Fibroblast of lung (primary cell): ENCODE results near the gene UBAC1. TPM values are rescaled to one million over a fixed set of nuclear protein-coding genes. Genes with fewer than 3 reads are reported as not detected.
A peak's percentile ranks its signal among the peaks of the same experiment; 100 is the strongest.

ENCODE experiments used
- DNase-seq, 2 donors: peaks; one replicate each; pipeline versions ENCODE4 v3.0.0 to v3.0.0-alpha.2; 2010; ENCODE audit warnings: low read depth in 2 of 2
- H2AFZ ChIP-seq: 2 replicates; pipeline ENCODE4 v1.5.1; 2012; ENCODE audit warnings: low read length, control low read depth, inconsistent platforms
- H3K27ac ChIP-seq: 2 replicates; pipeline ENCODE4 v1.5.1; 2011; ENCODE audit warnings: low read length, control low read depth; ENCODE audit not compliant: insufficient read depth
- H3K27me3 ChIP-seq: 2 replicates; pipeline ENCODE4 v1.5.1; 2011; ENCODE audit warnings: mild to moderate bottlenecking, low read length; ENCODE audit not compliant: control insufficient read depth, insufficient read depth
- H3K36me3 ChIP-seq: 2 replicates; pipeline ENCODE4 v1.5.1; 2011; ENCODE audit warnings: low read length; ENCODE audit not compliant: control insufficient read depth, insufficient read depth
- H3K4me1 ChIP-seq: 2 replicates; pipeline ENCODE4 v1.5.1; 2011; ENCODE audit warnings: low read length; ENCODE audit not compliant: control insufficient read depth, insufficient read depth; ENCODE audit errors: extremely low read depth
- H3K4me2 ChIP-seq: 2 replicates; pipeline ENCODE4 v1.5.1; 2011; ENCODE audit warnings: low read length, control low read depth; ENCODE audit not compliant: insufficient read depth; ENCODE audit errors: extremely low read depth
- H3K4me3 ChIP-seq, 4 experiments: fragments of 200-600 bp in 1 of 4; sonication (generic) in 1 of 4; replicated peaks in 1 of 4; 2 replicates each; pipeline ENCODE4 v1.5.1; 2011 to 2016; ENCODE audit warnings: low read length in 4 of 4, low read depth in 3 of 4, mild to moderate bottlenecking in 3 of 4, control low read depth in 2 of 4, inconsistent platforms in 1 of 4, mixed read lengths in 1 of 4; ENCODE audit not compliant: insufficient read depth in 1 of 4; ENCODE audit errors: control extremely low read depth in 1 of 4
- H3K79me2 ChIP-seq: 2 replicates; pipeline ENCODE4 v1.5.1; 2012; ENCODE audit warnings: mild to moderate bottlenecking, low read length, inconsistent platforms; ENCODE audit not compliant: control insufficient read depth, insufficient read depth
- H3K9ac ChIP-seq: 2 replicates; pipeline ENCODE4 v1.5.1; 2011; ENCODE audit warnings: mild to moderate bottlenecking, low read length, control low read depth; ENCODE audit not compliant: insufficient read depth
- H3K9me3 ChIP-seq: 2 replicates; pipeline ENCODE4 v1.5.1; 2012; ENCODE audit warnings: low read depth, low read length; ENCODE audit not compliant: control insufficient read depth, insufficient read depth
- H4K20me1 ChIP-seq: 2 replicates; pipeline ENCODE4 v1.5.1; 2011; ENCODE audit warnings: low read length; ENCODE audit not compliant: control insufficient read depth, insufficient read depth; ENCODE audit errors: extremely low read depth
- CTCF ChIP-seq, 2 donors: IDR thresholded peaks in 1 of 2; conservative IDR thresholded peaks in 1 of 2; 1 replicate in 1 of 2; 2 replicates in 1 of 2; pipeline ENCODE4 v1.5.1; 2011 to 2012; ENCODE audit warnings: low read length in 2 of 2, control low read depth in 1 of 2, inconsistent platforms in 1 of 2, low read depth in 1 of 2, mild to moderate bottlenecking in 1 of 2
- EZH2 ChIP-seq: IDR thresholded peaks from 2 replicates; pipeline ENCODE4 v1.5.1; 2012; ENCODE audit warnings: low read length, control low read depth, mild to moderate bottlenecking; ENCODE audit errors: missing control alignments
- polyA plus RNA-seq, 2 donors: library from polyadenylated mRNA; depleted of rRNA in 1 of 2; stranded (reverse) in 1 of 2; unstranded in 1 of 2; fragments of >200 nt; gene quantifications; 2 replicates each; pipeline ENCODE4 v1.2.1, GENCODE V29; 2011 to 2012; ENCODE audit warnings: missing spikeins in 1 of 2
- total RNA-seq: library from RNA; depleted of rRNA; stranded (reverse); fragments of >200 nt; gene quantifications from 2 replicates; pipeline ENCODE4 v1.2.1, GENCODE V29; 2014

The UBAC1 gene
- total and polyA plus RNA-seq, 2 donors (not counting 1 experiment from before 2014, with no cell fraction given) = 26.8 to 30.6 TPM

- Histone ChIP-seq H3K4me2 (no peak overlapping the region), H3K9me3 (no peaks in the 10 kb centered on the region), H3K4me1 (peaks cover 15% of the 10 kb centered on the region), H3K27ac (no peak overlapping the region), H3K4me3 (no peak overlapping the region), H2AFZ (no peak overlapping the region), H4K20me1 (no peaks in the 10 kb centered on the region), H3K27me3 (no peaks in the 10 kb centered on the region), H3K79me2 (no peaks in the 10 kb centered on the region), H3K9ac (no peak overlapping the region), H3K36me3 (peaks cover 12% of the 10 kb centered on the region)
- no peak for TF ChIP-seq CTCF (conservative IDR thresholded peaks at IDR 0.05 in 1 of 2, IDR thresholded peaks at IDR 0.05 in 1 of 2; ENCODE audit: low read depth in 1 of 2, low read length in 2 of 2)
- no peak for TF ChIP-seq EZH2
- DNase-seq = no peak
Measured at GRCh38 chr9:136009516-136009915, 48.3 kb upstream of the UBAC1 start.

GRCh38 chr9:136008693-136008997, 47.5 kb upstream of the UBAC1 start:
- no peak overlapping the region for H3K4me3 ChIP-seq
- H4K20me1 ChIP-seq = no peaks in the 10 kb centered on the region
- H3K9me3 ChIP-seq = no peaks in the 10 kb centered on the region
- TF ChIP-seq CTCF (conservative IDR thresholded peaks at IDR 0.05 in 1 of 2, IDR thresholded peaks at IDR 0.05 in 1 of 2; ENCODE audit: low read depth in 1 of 2, low read length in 2 of 2) (no peak), EZH2 (no peak)
- H3K4me1 ChIP-seq = peaks cover 15% of the 10 kb centered on the region
- no peaks in the 10 kb centered on the region for H3K27me3 ChIP-seq
- no peak overlapping the region for H3K4me2 ChIP-seq
- H3K36me3 ChIP-seq = peaks cover 11% of the 10 kb centered on the region
- H2AFZ ChIP-seq = no peak overlapping the region
- H3K9ac ChIP-seq = no peak overlapping the region
- no peak overlapping the region for H3K27ac ChIP-seq
- no peak for DNase-seq
- H3K79me2 ChIP-seq = no peaks in the 10 kb centered on the region

GRCh38 chr9:136007934-136008692, 46.9 kb upstream of the UBAC1 start:
- DNase-seq = peak; percentile 57 to 81
- Histone ChIP-seq H3K27ac (no peak overlapping the region), H3K4me2 (no peak overlapping the region), H3K36me3 (peaks cover 9% of the 10 kb centered on the region), H3K9me3 (no peaks in the 10 kb centered on the region), H3K4me3 (no peak overlapping the region), H3K79me2 (no peaks in the 10 kb centered on the region), H3K4me1 (peaks cover 19% of the 10 kb centered on the region), H3K9ac (no peak overlapping the region), H2AFZ (no peak overlapping the region), H4K20me1 (no peaks in the 10 kb centered on the region), H3K27me3 (no peaks in the 10 kb centered on the region)
- no peak for TF ChIP-seq EZH2
- TF ChIP-seq CTCF (conservative IDR thresholded peaks at IDR 0.05 in 1 of 2, IDR thresholded peaks at IDR 0.05 in 1 of 2; ENCODE audit: low read depth in 1 of 2, low read length in 2 of 2) = no peak
